Common myeloid progenitor, CD34-positive (primary cell): Measurements from ENCODE around the gene ZNF697.

ENCODE experiments used
- CTCF ChIA-PET: fragments of 350-600 bp; sonication (Branson Sonifier 250); formaldehyde crosslinking; loops from one replicate; lab custom pipeline; 2021; ENCODE audit warnings: antibody characterized with exemption; lab: Charles Lee
- POLR2A ChIA-PET: fragments of 350-600 bp; sonication (Branson Sonifier 250); formaldehyde crosslinking; loops from one replicate; lab custom pipeline; 2021; ENCODE audit warnings: antibody characterized with exemption; lab: Charles Lee
- DNase-seq, 3 donors: peaks; one replicate each; pipeline versions ENCODE4 v3.0.0 to v3.0.0-alpha.2; 2013
- H3K27ac ChIP-seq, 2 experiments: 1 replicate in 1 of 2; 2 replicates in 1 of 2; pipeline ENCODE4 v1.7.0; 2013; ENCODE audit warnings: inconsistent platforms in 2 of 2, low read length in 2 of 2, mild to moderate bottlenecking in 2 of 2, low read depth in 1 of 2, moderate library complexity in 1 of 2; ENCODE audit not compliant: severe bottlenecking in 2 of 2, insufficient read depth in 1 of 2, poor library complexity in 1 of 2
- H3K27me3 ChIP-seq, 5 experiments: replicated peaks in 2 of 5; 1 replicate in 3 of 5; 2 replicates in 2 of 5; pipeline versions ENCODE4 v1.6.1 to v1.7.0; 2013; ENCODE audit warnings: low read length in 4 of 5, mild to moderate bottlenecking in 2 of 5, moderate library complexity in 2 of 5, inconsistent platforms in 1 of 5; ENCODE audit not compliant: insufficient read depth in 5 of 5, control insufficient read depth in 4 of 5
- H3K36me3 ChIP-seq, 4 experiments: 1 replicate in 2 of 4; 2 replicates in 2 of 4; pipeline versions ENCODE4 v1.6.1 to v1.7.0; 2013; ENCODE audit warnings: low read length in 3 of 4, control low read depth in 1 of 4, mild to moderate bottlenecking in 1 of 4; ENCODE audit not compliant: control insufficient read depth in 4 of 4, insufficient read depth in 4 of 4
- H3K4me1 ChIP-seq, 4 experiments: 1 replicate in 3 of 4; 2 replicates in 1 of 4; pipeline versions ENCODE4 v1.6.1 to v1.7.1; 2013; ENCODE audit warnings: low read length in 3 of 4, mild to moderate bottlenecking in 3 of 4, control low read depth in 1 of 4, inconsistent platforms in 1 of 4, moderate library complexity in 1 of 4; ENCODE audit not compliant: control insufficient read depth in 4 of 4, insufficient read depth in 4 of 4; ENCODE audit errors: control extremely low read depth in 1 of 4
- H3K4me3 ChIP-seq, 7 experiments: 1 replicate in 4 of 7; 2 replicates in 3 of 7; pipeline versions ENCODE4 v1.5.1 to v1.7.0; 2013; ENCODE audit warnings: mild to moderate bottlenecking in 7 of 7, low read length in 6 of 7, moderate library complexity in 6 of 7, inconsistent platforms in 2 of 7, low read depth in 2 of 7, control low read depth in 1 of 7; ENCODE audit not compliant: insufficient read depth in 4 of 7, control insufficient read depth in 1 of 7; ENCODE audit errors: extremely low read depth in 1 of 7
- H3K9me3 ChIP-seq, 5 experiments: 1 replicate in 4 of 5; 2 replicates in 1 of 5; pipeline versions ENCODE4 v1.6.1 to v1.7.1; 2013; ENCODE audit warnings: low read length in 4 of 5, mild to moderate bottlenecking in 2 of 5, inconsistent platforms in 1 of 5, low read depth in 1 of 5, moderate library complexity in 1 of 5; ENCODE audit not compliant: control insufficient read depth in 4 of 5, insufficient read depth in 2 of 5; ENCODE audit errors: control extremely low read depth in 1 of 5
- WGBS: methylation state at CpG from one replicate; pipeline ENCODE4 v1.1.5; 2013; ENCODE audit not compliant: insufficient coverage; 5-methylcytosine and 5-hydroxymethylcytosine counted together

The ZNF697 gene

GRCh38 chr1:119626841-119627240 is 21.2 kb downstream of the ZNF697 start:
- POLR2A ChIA-PET = no interaction called here

GRCh38 chr1:119626011-119626545 is 22.0 kb downstream of the ZNF697 start:
- Histone ChIP-seq H3K9me3 (peaks cover 0 to 4% (median 0%) of the 10 kb centered on the region in 5 experiments), H3K27me3 (no peaks in the 10 kb centered on the region), H3K4me3 (no peak overlapping the region), H3K4me1 (peaks cover 0 to 12% (median 4%) of the 10 kb centered on the region in 4 experiments), H3K27ac (no peak overlapping the region), H3K36me3 (peaks cover 0 to 19% (median 6%) of the 10 kb centered on the region in 4 experiments)
- CTCF ChIA-PET = interaction anchor here (1.2 to 19.0 kb wide), 3 partner anchors 9 to 36 kb away, joined by 4 to 328 read pairs (median 4); no protein-coding TSS in a partner anchor
- no peak for DNase-seq
- WGBS = no CpG with 5 or more reads among the region's 3 CpGs
- POLR2A ChIA-PET = no interaction called here

More at GRCh38 chr1:119626841-119627240, 21.2 kb downstream of the ZNF697 start:
- Histone ChIP-seq H3K4me3 (no peak overlapping the region), H3K36me3 (peaks cover 0 to 19% (median 6%) of the 10 kb centered on the region in 4 experiments), H3K27ac (no peak overlapping the region), H3K4me1 (peaks cover 0 to 16% (median 11%) of the 10 kb centered on the region in 4 experiments), H3K27me3 (no peaks in the 10 kb centered on the region), H3K9me3 (peaks cover 0 to 4% (median 0%) of the 10 kb centered on the region in 5 experiments)
- WGBS = 72% methylated on average over 3 of the region's 3 CpGs
- no peak for DNase-seq
- CTCF ChIA-PET = interaction anchor here (1.0 to 19.0 kb wide), 3 partner anchors 12 to 35 kb away, joined by 3 to 328 read pairs (median 19); partner anchors contain the start of gene ZNF697

DNA sequence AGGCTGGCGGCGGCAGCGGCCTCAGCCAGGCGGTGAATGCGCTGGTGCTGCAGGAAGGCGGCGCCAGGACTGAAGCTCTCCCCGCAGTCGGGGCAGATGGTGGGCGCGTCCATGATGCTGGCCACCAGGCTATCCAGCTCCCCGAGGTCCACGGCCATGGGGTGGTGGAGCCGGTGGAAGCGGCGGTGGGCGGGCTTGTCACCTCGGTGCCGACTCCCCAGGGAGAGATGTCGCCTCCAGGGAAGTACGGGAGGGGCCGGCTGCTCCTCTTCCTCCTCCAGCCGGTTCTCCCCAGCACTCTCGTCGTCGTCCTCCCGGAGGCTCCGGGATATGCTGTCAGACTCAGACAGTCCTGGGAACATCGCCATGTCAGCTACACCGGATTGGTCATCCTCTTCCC is 24.4 kb downstream of the ZNF697 start:
- POLR2A ChIA-PET = no interaction called here
- 95% methylated on average over 30 of the region's 30 CpGs for WGBS
- Histone ChIP-seq H3K4me1 (peaks cover 0 to 7% (median 0%) of the 10 kb centered on the region in 4 experiments), H3K27ac (no peak overlapping the region), H3K4me3 (no peak overlapping the region), H3K27me3 (no peaks in the 10 kb centered on the region), H3K36me3 (peaks cover 0 to 19% (median 6%) of the 10 kb centered on the region in 4 experiments), H3K9me3 (peaks cover 0 to 4% (median 0%) of the 10 kb centered on the region in 5 experiments)
- CTCF ChIA-PET = interaction anchor here (1.0 to 19.0 kb wide), 3 partner anchors 9 to 97 kb away, joined by 3 to 328 read pairs (median 7); no protein-coding TSS in a partner anchor
- DNase-seq = no peak

DNA sequence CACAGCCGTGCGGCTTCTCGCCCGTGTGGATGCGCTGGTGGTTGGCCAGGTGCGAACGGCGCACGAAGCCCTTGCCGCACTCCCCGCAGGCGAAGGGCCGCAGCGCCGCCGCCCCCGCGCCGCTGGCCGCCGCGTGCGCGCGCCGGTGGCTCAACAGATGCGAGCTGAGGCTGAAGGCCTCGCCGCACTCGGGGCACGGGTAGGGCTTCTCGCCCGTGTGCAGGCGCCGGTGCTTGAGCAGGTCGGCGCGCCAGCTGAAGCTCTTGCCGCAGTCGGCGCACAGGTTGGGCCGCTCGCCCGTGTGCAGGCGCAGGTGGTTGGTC is 24.9 kb downstream of the ZNF697 start:
- WGBS = 98% methylated on average over 34 of the region's 45 CpGs
- CTCF ChIA-PET = interaction anchor here (2.0 to 19.0 kb wide), 3 partner anchors 8 to 53 kb away, joined by 7 to 328 read pairs (median 19); no protein-coding TSS in a partner anchor
- Histone ChIP-seq H3K4me1 (peaks cover 0 to 7% (median 0%) of the 10 kb centered on the region in 4 experiments), H3K27me3 (no peaks in the 10 kb centered on the region), H3K27ac (no peak overlapping the region), H3K9me3 (peaks cover 0 to 4% (median 0%) of the 10 kb centered on the region in 5 experiments), H3K36me3 (peaks cover 0 to 19% (median 6%) of the 10 kb centered on the region in 4 experiments), H3K4me3 (no peak overlapping the region)
- no peak for DNase-seq
- POLR2A ChIA-PET = no interaction called here

- no peak overlapping the region for H3K27ac ChIP-seq
- H3K27me3 ChIP-seq = no peaks in the 10 kb centered on the region
- ChIA-PET CTCF (interaction anchor here (2.0 to 19.0 kb wide), 3 partner anchors 8 to 54 kb away, joined by 7 to 328 read pairs (median 19); no protein-coding TSS in a partner anchor), POLR2A (interaction anchor here (0.7 kb wide), 1 partner anchor 26 kb away, joined by 3 read pairs; the partner anchor contains the start of gene ZNF697)
- no peak for DNase-seq
- H3K36me3 ChIP-seq = peaks cover 0 to 19% (median 6%) of the 10 kb centered on the region in 4 experiments
- H3K9me3 ChIP-seq = peaks cover 0 to 4% (median 0%) of the 10 kb centered on the region in 5 experiments
- no peak overlapping the region for H3K4me3 ChIP-seq
- WGBS = 95% methylated on average over 63 of the region's 67 CpGs
- peaks cover 0 to 7% (median 0%) of the 10 kb centered on the region in 4 experiments for H3K4me1 ChIP-seq
These were observed 25.5 kb downstream of the ZNF697 start for GRCh38 chr1:119622311-119623192.

- Histone ChIP-seq H3K36me3 (peaks cover 0 to 19% (median 6%) of the 10 kb centered on the region in 4 experiments), H3K4me3 (no peak overlapping the region), H3K4me1 (peaks cover 0 to 7% (median 2%) of the 10 kb centered on the region in 4 experiments), H3K9me3 (peaks cover 0 to 4% (median 0%) of the 10 kb centered on the region in 5 experiments), H3K27me3 (no peaks in the 10 kb centered on the region), H3K27ac (no peak overlapping the region)
- DNase-seq = no peak
- ChIA-PET POLR2A (interaction anchor here (0.7 kb wide), 1 partner anchor 26 kb away, joined by 3 read pairs; the partner anchor contains the start of gene ZNF697), CTCF (interaction anchor here (1.0 to 19.0 kb wide), 3 partner anchors 40 to 187 kb away, joined by 3 to 328 read pairs (median 19); no protein-coding TSS in a partner anchor)
- 93% methylated on average over 3 of the region's 4 CpGs for WGBS
These were observed 26.4 kb downstream of the ZNF697 start for GRCh38 chr1:119621705-119622104.
